SK-N-SH (cell line): ENCODE measurements around the gene ZC3H7B. TPM values are rescaled to one million over a fixed set of nuclear protein-coding genes. Genes with fewer than 3 reads are reported as not detected.

ENCODE experiments used
- CTCF ChIA-PET: fragments of 300-600, 350-600 bp; formaldehyde crosslinking; extraction: SDS; loops from one replicate; lab custom pipeline; 2021; lab: Yijun Ruan, JAX
- POLR2A ChIA-PET: fragments of 350-600 bp; sonication (Branson Sonifier 250); formaldehyde crosslinking; extraction: SDS; loops from one replicate; lab custom pipeline; 2020; ENCODE audit warnings: antibody characterized with exemption, inconsistent platforms; lab: Yijun Ruan, JAX
- DNase-seq: peaks from one replicate; pipeline ENCODE4 v3.0.0; 2012
- H2AFZ ChIP-seq: fragments of 200-600 bp; sonication (generic); 2 replicates; pipeline ENCODE4 v1.8.1; 2016; ENCODE audit warnings: antibody characterized with exemption, mild to moderate bottlenecking, low read depth
- H3F3A ChIP-seq: fragments of 200-600 bp; sonication (generic); replicated peaks from 2 replicates; pipeline ENCODE3; 2016; ENCODE audit warnings: antibody characterized with exemption, mild to moderate bottlenecking; ENCODE audit not compliant: insufficient read depth
- H3K27ac ChIP-seq, 2 experiments: fragments of 200-500 bp in 1 of 2; fragments of 200-600 bp in 1 of 2; sonication (Bioruptor generic) in 1 of 2; sonication (generic), shearing (Covaris generic) in 1 of 2; 2 replicates each; pipeline versions ENCODE4 v1.5.1 to v1.6.1; 2014 to 2016; ENCODE audit warnings: low read depth in 2 of 2, inconsistent platforms in 1 of 2, low read length in 1 of 2, mild to moderate bottlenecking in 1 of 2, mixed read lengths in 1 of 2
- H3K27me3 ChIP-seq: fragments of 200-600 bp; sonication (generic), shearing (Covaris generic); 2 replicates; pipeline ENCODE4 v1.6.1; 2016; ENCODE audit warnings: mixed run types; ENCODE audit not compliant: insufficient read depth
- H3K36me3 ChIP-seq, 2 experiments: fragments of 200-500 bp in 1 of 2; fragments of 200-600 bp in 1 of 2; sonication (Bioruptor generic) in 1 of 2; sonication (generic) in 1 of 2; replicated peaks in 1 of 2; 2 replicates each; pipeline versions ENCODE3 to v1.5.1; 2014 to 2016; ENCODE audit warnings: low read length in 1 of 2, mild to moderate bottlenecking in 1 of 2; ENCODE audit not compliant: insufficient read depth in 2 of 2, control insufficient read depth in 1 of 2
- H3K4me1 ChIP-seq, 2 experiments: fragments of 200-500 bp in 1 of 2; fragments of 200-600 bp in 1 of 2; sonication (Bioruptor generic) in 1 of 2; sonication (generic), shearing (Covaris generic) in 1 of 2; 2 replicates each; pipeline versions ENCODE4 v1.5.1 to v1.6.1; 2014 to 2016; ENCODE audit warnings: low read depth in 1 of 2, low read length in 1 of 2, mixed run types in 1 of 2; ENCODE audit not compliant: insufficient read depth in 2 of 2, control insufficient read depth in 1 of 2
- H3K4me2 ChIP-seq: fragments of 200-600 bp; sonication (generic), shearing (Covaris generic); 2 replicates; pipeline ENCODE4 v1.6.1; 2017; ENCODE audit warnings: mixed run types
- H3K4me3 ChIP-seq, 2 experiments: fragments of 200-500 bp in 1 of 2; fragments of 200-600 bp in 1 of 2; sonication (Bioruptor generic) in 1 of 2; sonication (generic), shearing (Covaris generic) in 1 of 2; 2 replicates each; pipeline versions ENCODE4 v1.5.1 to v1.8.1; 2014 to 2016; ENCODE audit warnings: low read depth in 2 of 2, inconsistent platforms in 1 of 2, low read length in 1 of 2, mild to moderate bottlenecking in 1 of 2, mixed read lengths in 1 of 2, moderate library complexity in 1 of 2
- H3K79me2 ChIP-seq: fragments of 200-600 bp; sonication (generic); 2 replicates; pipeline ENCODE4 v1.8.1; 2017; ENCODE audit warnings: mild to moderate bottlenecking; ENCODE audit not compliant: insufficient read depth
- H3K9ac ChIP-seq: fragments of 200-600 bp; sonication (generic); 2 replicates; pipeline ENCODE4 v1.6.1; 2017; ENCODE audit warnings: mixed run types
- H3K9me2 ChIP-seq: fragments of 200-600 bp; sonication (generic); 2 replicates; pipeline ENCODE4 v1.6.1; 2017; ENCODE audit warnings: mixed run types
- H3K9me3 ChIP-seq: fragments of 200-600 bp; sonication (generic); 2 replicates; pipeline ENCODE4 v1.6.1; 2017; ENCODE audit warnings: mixed run types, mild to moderate bottlenecking, moderate library complexity
- H4K20me1 ChIP-seq: fragments of 200-600 bp; sonication (generic); 2 replicates; pipeline ENCODE4 v1.6.1; 2017; ENCODE audit warnings: mild to moderate bottlenecking, mixed run types; ENCODE audit not compliant: insufficient read depth
- ELF1 ChIP-seq: IDR thresholded peaks from 2 replicates; pipeline ENCODE4 v1.4.0; 2012
- EP300 ChIP-seq, 2 experiments: IDR thresholded peaks; 2 replicates each; pipeline versions ENCODE4 v1.4.0 to v1.6.1; 2012; ENCODE audit warnings: borderline replicate concordance in 1 of 2, low read depth in 1 of 2, low read length in 1 of 2
- EZH2phosphoT487 ChIP-seq: fragments of 200-600 bp; sonication (generic); IDR thresholded peaks from 2 replicates; pipeline ENCODE4 v1.6.1; 2017; ENCODE audit warnings: low read depth, mixed run types, mild to moderate bottlenecking, antibody characterized with exemption, moderate library complexity, borderline replicate concordance
- FOSL2 ChIP-seq: IDR thresholded peaks from 2 replicates; pipeline ENCODE4 v1.4.0; 2012; ENCODE audit warnings: low read depth, mild to moderate bottlenecking, moderate library complexity, borderline replicate concordance
- FOXJ3 ChIP-seq: sonication (generic); formaldehyde crosslinking; IDR thresholded peaks from 2 replicates; pipeline ENCODE4 v1.5.1; 2020; ENCODE audit warnings: mild to moderate bottlenecking, missing genetic modification reagents
- FOXM1 ChIP-seq: IDR thresholded peaks from 2 replicates; pipeline ENCODE4 v1.4.0; 2012; ENCODE audit warnings: low read depth, mild to moderate bottlenecking
- MAX ChIP-seq: IDR thresholded peaks from 2 replicates; pipeline ENCODE4 v1.4.0; 2012; ENCODE audit warnings: low read depth
- MXI1 ChIP-seq: IDR thresholded peaks from 2 replicates; pipeline ENCODE4 v1.6.1; 2012; ENCODE audit warnings: mild to moderate bottlenecking, low read depth, low read length, improper control_type of control experiment
- RAD21 ChIP-seq: IDR thresholded peaks from 2 replicates; pipeline ENCODE4 v1.6.1; 2012; ENCODE audit warnings: mild to moderate bottlenecking, low read length
- RCOR1 ChIP-seq: fragments of 150-350 bp; IDR thresholded peaks from 2 replicates; pipeline ENCODE4 v1.6.1; 2017; ENCODE audit warnings: antibody characterized with exemption, low read length
- SIN3A ChIP-seq: IDR thresholded peaks from 2 replicates; pipeline ENCODE4 v1.6.1; 2012; ENCODE audit warnings: low read depth, mild to moderate bottlenecking, low read length, moderate library complexity, borderline replicate concordance
- WGBS: methylation state at CpG from one replicate; pipeline ENCODE4 v1.1.6; 2017; ENCODE audit warnings: low lambda C conversion rate; 5-methylcytosine and 5-hydroxymethylcytosine counted together
- polyA plus RNA-seq, 3 experiments: library from polyadenylated mRNA; depleted of rRNA; stranded (reverse); fragments of >200 nt; gene quantifications; 2 replicates each; pipeline ENCODE4 v1.2.3, GENCODE V29; 2012
- TF ChIP-seq, protein P1 (sequence below): IDR thresholded peaks from 2 replicates; pipeline ENCODE4 v1.4.0; 2012; ENCODE audit warnings: low read depth, borderline replicate concordance
- TF ChIP-seq, protein P2 (sequence below): fragments of 150-350 bp; IDR thresholded peaks from 2 replicates; pipeline ENCODE4 v1.6.1; 2017; ENCODE audit warnings: antibody characterized with exemption, low read length, low read depth, borderline replicate concordance
- TF ChIP-seq, protein P3 (sequence below): IDR thresholded peaks from 2 replicates; pipeline ENCODE4; 2012
- TF ChIP-seq, protein P4 (sequence below): IDR thresholded peaks from 2 replicates; pipeline ENCODE4 v1.4.0; 2012; ENCODE audit warnings: low read depth, borderline replicate concordance

The ZC3H7B gene
- polyA plus RNA-seq, 1 of the 3 experiments (the other 2 are of a cell fraction) = 27.1 TPM

DNA sequence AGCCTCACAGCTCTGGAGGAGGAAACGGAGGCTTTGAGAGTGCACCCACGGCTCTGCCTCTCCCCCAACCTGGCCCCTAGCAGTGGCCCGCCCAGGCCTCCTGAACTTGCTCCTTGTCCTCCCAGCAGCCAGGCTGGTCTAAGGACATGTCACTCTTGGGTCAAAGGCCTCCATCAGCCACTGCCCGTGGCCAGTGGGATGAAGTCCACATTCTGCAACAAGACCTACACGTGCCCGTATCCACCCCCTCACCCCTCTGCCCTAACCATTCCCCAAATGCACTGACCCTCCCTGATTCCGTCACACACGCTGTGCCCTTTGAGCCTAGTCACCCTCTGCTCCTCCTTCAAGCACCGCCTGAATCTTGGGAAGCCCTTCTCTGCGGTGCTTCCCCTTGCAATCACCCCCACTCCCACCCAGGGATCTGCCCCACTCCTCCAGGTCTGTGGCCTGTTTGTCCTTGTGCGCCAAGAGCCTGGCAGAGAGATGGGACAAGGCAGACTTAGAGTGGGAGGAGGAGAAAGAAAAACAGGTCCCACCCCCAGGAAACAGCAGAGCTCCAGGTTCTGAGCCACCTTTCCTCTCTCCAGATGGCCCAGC is 43.0 kb downstream of the ZC3H7B start:
- Histone ChIP-seq H2AFZ (no peak overlapping the region), H3K36me3 (peaks cover 0 to 28% of the 10 kb centered on the region in 2 experiments), H3K4me1 (no peaks in the 10 kb centered on the region), H3F3A (no peaks in the 10 kb centered on the region), H3K27ac (no peak overlapping the region), H3K9me2 (no peaks in the 10 kb centered on the region), H4K20me1 (no peaks in the 10 kb centered on the region), H3K9ac (no peak overlapping the region), H3K4me2 (no peak overlapping the region), H3K4me3 (no peak overlapping the region), H3K27me3 (no peaks in the 10 kb centered on the region), H3K9me3 (no peaks in the 10 kb centered on the region), H3K79me2 (no peaks in the 10 kb centered on the region)
- 89% methylated on average over 5 of the region's 11 CpGs for WGBS
- CTCF ChIA-PET = interaction anchor here (0.5 kb wide), 1 partner anchor 76 kb away, joined by 4 read pairs; no protein-coding TSS in a partner anchor
- TF ChIP-seq, protein P1, sequence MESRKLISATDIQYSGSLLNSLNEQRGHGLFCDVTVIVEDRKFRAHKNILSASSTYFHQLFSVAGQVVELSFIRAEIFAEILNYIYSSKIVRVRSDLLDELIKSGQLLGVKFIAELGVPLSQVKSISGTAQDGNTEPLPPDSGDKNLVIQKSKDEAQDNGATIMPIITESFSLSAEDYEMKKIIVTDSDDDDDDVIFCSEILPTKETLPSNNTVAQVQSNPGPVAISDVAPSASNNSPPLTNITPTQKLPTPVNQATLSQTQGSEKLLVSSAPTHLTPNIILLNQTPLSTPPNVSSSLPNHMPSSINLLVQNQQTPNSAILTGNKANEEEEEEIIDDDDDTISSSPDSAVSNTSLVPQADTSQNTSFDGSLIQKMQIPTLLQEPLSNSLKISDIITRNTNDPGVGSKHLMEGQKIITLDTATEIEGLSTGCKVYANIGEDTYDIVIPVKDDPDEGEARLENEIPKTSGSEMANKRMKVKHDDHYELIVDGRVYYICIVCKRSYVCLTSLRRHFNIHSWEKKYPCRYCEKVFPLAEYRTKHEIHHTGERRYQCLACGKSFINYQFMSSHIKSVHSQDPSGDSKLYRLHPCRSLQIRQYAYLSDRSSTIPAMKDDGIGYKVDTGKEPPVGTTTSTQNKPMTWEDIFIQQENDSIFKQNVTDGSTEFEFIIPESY = no peak
- TF ChIP-seq, protein P2, sequence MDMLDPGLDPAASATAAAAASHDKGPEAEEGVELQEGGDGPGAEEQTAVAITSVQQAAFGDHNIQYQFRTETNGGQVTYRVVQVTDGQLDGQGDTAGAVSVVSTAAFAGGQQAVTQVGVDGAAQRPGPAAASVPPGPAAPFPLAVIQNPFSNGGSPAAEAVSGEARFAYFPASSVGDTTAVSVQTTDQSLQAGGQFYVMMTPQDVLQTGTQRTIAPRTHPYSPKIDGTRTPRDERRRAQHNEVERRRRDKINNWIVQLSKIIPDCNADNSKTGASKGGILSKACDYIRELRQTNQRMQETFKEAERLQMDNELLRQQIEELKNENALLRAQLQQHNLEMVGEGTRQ = no peak
- TF ChIP-seq, protein P3, sequence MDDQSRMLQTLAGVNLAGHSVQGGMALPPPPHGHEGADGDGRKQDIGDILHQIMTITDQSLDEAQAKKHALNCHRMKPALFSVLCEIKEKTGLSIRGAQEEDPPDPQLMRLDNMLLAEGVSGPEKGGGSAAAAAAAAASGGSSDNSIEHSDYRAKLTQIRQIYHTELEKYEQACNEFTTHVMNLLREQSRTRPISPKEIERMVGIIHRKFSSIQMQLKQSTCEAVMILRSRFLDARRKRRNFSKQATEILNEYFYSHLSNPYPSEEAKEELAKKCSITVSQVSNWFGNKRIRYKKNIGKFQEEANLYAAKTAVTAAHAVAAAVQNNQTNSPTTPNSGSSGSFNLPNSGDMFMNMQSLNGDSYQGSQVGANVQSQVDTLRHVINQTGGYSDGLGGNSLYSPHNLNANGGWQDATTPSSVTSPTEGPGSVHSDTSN = no peak
- no peak for TF ChIP-seq EZH2phosphoT487
- TF ChIP-seq SIN3A = no peak
- POLR2A ChIA-PET = no interaction called here
- no peak for DNase-seq

GRCh38 chr22:41345807-41346335 is 44.5 kb downstream of the ZC3H7B start:
- H3K27me3 ChIP-seq = no peaks in the 10 kb centered on the region
- no peak overlapping the region for H3K4me2 ChIP-seq
- H3K36me3 ChIP-seq = peaks cover 0 to 23% of the 10 kb centered on the region in 2 experiments
- no peak overlapping the region for H3K9ac ChIP-seq
- no peak for DNase-seq
- H3K4me3 ChIP-seq = no peak overlapping the region
- TF ChIP-seq RAD21 (no peak), SIN3A (no peak), FOXM1 (no peak), FOXJ3 (CRISPR knock-in tag) (no peak), EZH2phosphoT487 (no peak), MXI1 (no peak), FOSL2 (no peak), MAX (no peak), EP300 (IDR thresholded peaks at IDR 0.05; ENCODE audit: borderline replicate concordance in 1 of 2, low read depth in 1 of 2, low read length in 1 of 2) (no peak), ELF1 (no peak), RCOR1 (no peak)
- TF ChIP-seq, protein P4, sequence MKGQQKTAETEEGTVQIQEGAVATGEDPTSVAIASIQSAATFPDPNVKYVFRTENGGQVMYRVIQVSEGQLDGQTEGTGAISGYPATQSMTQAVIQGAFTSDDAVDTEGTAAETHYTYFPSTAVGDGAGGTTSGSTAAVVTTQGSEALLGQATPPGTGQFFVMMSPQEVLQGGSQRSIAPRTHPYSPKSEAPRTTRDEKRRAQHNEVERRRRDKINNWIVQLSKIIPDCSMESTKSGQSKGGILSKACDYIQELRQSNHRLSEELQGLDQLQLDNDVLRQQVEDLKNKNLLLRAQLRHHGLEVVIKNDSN = no peak
- TF ChIP-seq, all 33 proteins: peak for 0
- H3K9me3 ChIP-seq = no peaks in the 10 kb centered on the region
- no CpG with 5 or more reads among the region's 24 CpGs for WGBS
- no peaks in the 10 kb centered on the region for H4K20me1 ChIP-seq
- H3K79me2 ChIP-seq = no peaks in the 10 kb centered on the region
- H3K9me2 ChIP-seq = no peaks in the 10 kb centered on the region
- H3K4me1 ChIP-seq = no peaks in the 10 kb centered on the region
- no peaks in the 10 kb centered on the region for H3F3A ChIP-seq
- H2AFZ ChIP-seq = no peak overlapping the region
- ChIA-PET CTCF (no interaction called here), POLR2A (no interaction called here)
- H3K27ac ChIP-seq = no peak overlapping the region
